GM21717 (cell line): Measurements from ENCODE around the gene SLC12A3.
A peak's percentile ranks its signal among the peaks of the same experiment; 100 is the strongest.
"Not testable (repeated sequence)": the region's sequence is repeated elsewhere in the genome, so short reads cannot be mapped to it uniquely, and the experiment has no call there.

ENCODE experiments used
- ATAC-seq: cut with Tn5 transposase; IDR thresholded peaks from one replicate; pipeline ENCODE4 v1.9.1; 2021; ENCODE audit warnings: mild to moderate bottlenecking, moderate library complexity; ENCODE audit not compliant: unreplicated experiment

Gene SLC12A3

DNA sequence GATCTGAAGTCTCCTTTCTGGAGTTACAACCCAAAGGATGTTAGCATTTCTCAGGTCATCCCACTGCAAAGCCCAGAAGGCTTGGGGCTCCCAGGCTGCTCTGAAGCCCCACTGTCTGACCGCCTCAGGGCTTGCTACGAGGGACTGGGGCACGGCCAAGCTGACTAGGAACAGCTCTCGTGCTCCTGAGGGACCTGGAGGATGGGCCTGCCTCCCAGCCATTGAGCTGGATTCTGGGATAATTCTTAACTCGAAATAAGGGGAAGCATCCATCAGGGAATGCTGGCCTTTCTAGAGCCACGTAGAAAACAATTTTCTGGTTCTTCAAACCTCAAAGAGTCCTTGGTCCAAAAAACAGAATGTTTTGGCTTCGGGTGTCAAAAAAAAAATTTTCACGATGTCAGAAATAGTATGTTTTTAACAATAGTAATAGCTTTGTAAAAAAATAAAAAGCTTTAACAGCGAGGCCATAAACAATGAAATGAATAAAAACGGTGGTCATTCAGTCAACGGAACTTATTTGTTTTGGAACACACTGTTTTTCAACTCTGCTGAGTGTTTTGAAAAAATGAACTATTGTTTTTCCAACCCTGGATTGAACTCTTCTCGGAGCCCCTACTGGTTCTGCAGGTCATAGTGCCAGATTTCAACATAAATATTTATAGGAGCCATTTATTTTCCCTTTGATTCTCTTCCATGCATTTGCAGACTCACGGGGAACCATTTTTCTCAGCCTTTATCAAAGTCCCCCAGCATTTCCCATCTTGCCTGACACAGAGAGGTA lies 50.5 kb downstream of the SLC12A3 start:
- no peak for ATAC-seq

GRCh38 chr16:56916571-56917403 lies 51.8 kb downstream of the SLC12A3 start:
- ATAC-seq, result peak; percentile 69

- no peak for ATAC-seq
Observed at GRCh38 chr16:56918467-56919012, 53.5 kb downstream of the SLC12A3 start.

DNA sequence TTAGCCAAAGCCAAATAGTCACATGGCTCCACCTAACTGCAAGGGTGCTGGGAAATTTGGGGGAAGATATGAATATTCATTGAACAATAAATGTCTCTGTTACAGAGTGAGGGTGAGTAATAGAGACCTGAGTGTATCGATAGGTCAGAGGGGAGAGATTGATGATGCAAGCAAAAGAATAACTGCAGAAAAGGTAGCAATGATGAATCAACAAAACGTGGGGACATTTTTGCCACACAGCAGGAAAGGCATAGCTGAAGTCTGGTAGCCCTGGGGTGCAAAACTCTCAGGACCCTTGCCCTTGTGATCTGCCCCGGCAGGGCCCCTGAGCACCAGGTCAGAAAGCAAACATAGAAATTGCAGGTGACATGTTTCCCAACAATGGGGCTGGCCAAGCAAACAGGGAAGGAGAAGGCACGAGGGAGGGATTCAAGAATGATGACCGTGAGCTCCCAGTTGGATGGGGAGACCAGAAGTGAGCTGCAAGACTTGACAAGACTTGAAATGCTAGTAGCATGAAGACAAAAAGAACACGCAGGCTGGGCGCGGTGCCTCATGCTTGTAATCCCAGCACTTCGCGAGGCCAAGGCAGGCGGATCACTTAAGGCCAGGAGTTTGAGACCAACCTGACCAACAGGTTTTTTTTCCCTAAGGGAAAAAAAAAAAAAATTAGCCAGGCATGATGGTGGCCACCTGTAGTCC lies 54.2 kb downstream of the SLC12A3 start:
- no peak for ATAC-seq

DNA sequence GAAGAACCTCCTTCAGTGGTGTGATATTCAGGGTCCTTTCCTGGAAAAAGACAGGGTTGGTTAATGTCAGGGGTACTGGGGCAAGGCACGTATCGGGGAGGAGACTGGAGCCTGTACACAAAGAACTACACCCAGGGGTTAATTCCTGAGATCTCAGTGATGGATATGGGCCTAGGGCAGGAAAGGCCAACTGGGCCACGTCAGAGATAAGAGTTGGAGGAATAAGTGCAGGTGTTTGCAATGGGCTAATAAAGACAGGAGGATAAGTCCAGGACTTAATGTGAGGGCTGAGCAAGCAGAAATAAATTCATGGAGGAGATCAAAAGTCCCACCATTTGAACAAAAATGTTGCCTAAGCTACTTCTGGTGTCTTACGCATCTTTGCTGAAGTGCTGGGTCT lies 56.6 kb downstream of the SLC12A3 start:
- ATAC-seq, result no peak

- no peak for ATAC-seq
Observed at GRCh38 chr16:56923481-56924091, 58.6 kb downstream of the SLC12A3 start.

DNA sequence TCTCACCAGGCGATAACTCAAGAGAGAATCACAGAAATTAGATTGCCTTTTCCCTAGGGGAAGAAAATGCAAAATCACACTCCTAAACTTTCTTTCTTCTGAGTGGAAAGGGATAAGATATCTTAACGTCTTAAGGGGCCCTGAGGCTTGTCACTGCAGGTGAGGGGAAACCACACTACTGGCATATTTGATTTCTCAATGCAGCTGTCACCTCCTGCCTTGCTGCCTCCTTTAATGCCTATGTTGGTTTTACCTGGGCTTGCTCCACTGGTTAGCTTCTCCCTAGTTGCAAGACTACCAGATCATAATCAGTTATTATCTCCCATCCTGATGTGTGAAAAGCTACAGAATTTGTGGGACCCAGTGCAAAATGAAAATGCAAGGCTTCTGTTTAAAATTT lies 62.5 kb downstream of the SLC12A3 start:
- ATAC-seq, result no peak

- no peak for ATAC-seq
Observed at GRCh38 chr16:56929639-56930038, 64.6 kb downstream of the SLC12A3 start.

DNA sequence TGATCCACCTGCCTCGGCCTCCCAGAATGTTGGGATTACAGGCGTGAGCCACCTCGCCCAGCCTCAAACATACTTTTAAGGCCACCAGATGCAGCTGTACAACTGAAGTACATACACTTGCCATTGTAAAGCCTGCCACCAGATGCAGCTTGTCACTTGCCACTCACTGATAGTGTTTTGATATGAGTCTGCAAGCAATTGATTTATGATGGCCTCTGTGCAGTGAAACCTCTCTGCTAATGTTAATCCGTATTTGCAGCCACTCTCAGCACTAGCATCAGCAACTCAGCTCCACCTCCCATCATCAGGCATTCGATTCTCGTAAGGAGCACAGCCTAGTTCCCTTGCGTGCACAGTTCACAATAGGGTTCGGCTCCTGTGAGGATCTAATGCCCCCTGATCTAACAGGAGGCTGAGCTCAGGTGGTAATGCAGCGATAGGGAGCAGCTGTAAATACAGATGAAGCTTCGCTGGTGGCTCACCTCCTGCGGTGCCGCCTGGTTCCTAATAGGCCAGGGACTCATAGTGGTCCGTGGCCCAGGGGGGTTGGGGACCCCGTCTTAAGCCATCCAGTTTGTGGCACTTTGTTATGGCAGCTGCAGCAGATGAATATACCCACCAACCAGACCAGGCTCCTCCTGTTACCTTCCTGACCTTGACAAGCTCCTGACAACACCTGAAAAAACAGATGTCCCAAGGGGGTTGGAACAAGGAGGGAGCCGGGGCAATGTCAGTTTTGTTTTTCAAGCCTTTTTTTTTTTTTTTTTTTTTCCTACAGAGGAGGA lies 65.7 kb downstream of the SLC12A3 start:
- no peak for ATAC-seq

GRCh38 chr16:56931271-56931891 lies 66.4 kb downstream of the SLC12A3 start:
- peak; percentile 45 for ATAC-seq

DNA sequence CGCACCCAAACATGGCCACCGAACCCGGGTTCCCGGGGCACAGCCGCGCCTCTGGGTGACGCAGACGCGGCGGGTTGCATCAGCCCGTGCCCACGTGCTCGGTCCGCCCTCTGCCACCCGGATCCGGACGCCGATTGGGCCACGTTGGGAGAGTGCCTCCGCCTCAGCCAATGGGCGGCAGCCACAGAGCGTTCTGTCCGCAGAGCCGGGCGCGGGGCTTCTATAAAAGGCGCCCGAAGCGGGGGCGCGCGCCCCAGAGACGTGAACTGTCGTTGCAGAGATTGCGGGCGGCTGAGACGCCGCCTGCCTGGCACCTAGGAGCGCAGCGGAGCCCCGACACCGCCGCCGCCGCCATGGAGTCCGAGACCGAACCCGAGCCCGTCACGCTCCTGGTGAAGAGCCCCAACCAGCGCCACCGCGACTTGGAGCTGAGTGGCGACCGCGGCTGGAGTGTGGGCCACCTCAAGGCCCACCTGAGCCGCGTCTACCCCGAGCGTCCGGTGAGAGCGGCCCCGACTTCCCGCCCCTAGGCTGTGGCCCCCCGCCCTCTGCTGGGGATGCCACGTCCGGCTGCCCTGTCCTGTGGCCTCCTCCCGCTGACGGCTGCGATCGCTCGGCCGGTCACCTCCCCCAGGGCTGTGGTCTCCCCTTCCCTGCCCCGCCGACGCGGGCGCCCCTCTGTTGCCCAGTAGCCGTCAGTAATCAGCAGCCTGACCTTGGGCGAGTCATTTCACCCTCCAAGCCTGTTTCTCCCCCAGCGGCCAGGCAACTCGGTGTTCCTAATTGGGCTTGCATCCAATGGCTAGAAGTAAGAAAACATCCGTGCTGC lies 67.1 kb downstream of the SLC12A3 start, which contains the start of gene HERPUD1:
Gene HERPUD1 (plus strand): TSS at position 251 of the 829 bp plus-strand sequence. CDS start 103 bp downstream, at position 354.
- ATAC-seq, result peak; percentile 85

GRCh38 chr16:56932721-56933619 lies 68.0 kb downstream of the SLC12A3 start:
- ATAC-seq, result peak; percentile 8

DNA sequence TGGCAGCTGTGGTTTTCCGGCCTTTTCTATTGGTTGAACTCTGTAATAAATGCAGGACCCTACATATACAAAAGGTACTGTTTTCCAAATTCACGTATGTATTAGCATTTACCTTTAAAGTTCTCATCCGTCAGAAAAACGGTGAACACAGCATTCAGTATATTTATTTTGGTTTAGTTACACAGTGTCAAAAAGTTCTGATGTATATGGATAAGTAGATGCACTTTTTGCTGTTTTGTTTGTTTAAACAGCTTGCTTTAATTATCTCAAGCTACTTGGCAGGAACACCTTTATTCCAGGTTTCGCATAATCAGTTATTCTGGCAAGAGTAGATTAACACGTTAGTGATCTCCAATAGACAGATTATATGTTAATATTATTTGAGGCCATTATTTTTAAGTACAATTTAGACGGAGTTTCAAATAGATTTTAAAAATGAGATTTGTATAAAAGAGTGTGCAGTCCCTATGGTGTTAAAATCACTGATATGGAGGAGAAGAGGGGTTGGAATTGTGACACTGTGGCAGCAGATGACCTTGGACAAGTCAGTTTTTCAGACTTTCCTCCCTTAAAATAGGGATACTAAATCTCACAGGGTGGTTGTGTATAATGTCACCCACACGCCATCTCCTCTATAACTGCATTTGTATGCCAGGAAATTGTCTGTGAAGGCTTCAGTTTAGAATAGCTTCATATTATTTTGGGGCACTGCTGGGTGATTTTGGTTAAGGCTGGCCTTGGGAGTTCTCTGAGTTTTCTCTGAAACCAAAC lies 69.0 kb downstream of the SLC12A3 start:
- ATAC-seq, result no peak

GRCh38 chr16:56934599-56935145 lies 69.7 kb downstream of the SLC12A3 start:
- ATAC-seq, result not testable (repeated sequence)

DNA sequence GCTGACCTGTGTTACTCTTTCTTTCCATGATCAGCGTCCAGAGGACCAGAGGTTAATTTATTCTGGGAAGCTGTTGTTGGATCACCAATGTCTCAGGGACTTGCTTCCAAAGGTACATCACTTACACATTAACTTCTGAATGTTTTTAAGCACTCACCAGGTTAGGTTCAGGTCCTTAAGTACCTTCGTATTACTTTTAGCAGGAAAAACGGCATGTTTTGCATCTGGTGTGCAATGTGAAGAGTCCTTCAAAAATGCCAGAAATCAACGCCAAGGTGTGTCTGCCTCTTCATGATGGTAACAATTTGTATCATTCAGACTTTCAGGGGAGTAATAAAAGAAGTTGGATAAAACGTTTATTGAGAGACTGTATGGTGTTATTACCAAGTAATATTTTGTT lies 70.2 kb downstream of the SLC12A3 start:
- ATAC-seq, result no peak

DNA sequence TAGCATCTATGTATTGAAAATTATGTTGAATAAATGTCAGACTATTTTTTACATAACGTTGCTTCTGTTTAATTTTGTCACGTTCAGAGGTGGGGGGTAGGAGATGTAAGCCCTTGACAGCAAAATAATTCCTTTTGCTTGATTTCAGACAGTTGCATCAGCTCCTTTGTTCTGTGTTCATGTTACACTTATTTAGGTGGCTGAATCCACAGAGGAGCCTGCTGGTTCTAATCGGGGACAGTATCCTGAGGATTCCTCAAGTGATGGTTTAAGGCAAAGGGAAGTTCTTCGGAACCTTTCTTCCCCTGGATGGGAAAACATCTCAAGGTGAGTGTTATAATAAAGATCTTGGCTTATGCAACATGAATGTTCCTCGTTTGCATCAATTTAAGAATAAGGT lies 71.5 kb downstream of the SLC12A3 start:
- ATAC-seq, result no peak
